HG03575 (cell line): ENCODE results near the gene PVR.

Source experiments
- ATAC-seq: cut with Tn5 transposase; IDR thresholded peaks from one replicate; pipeline ENCODE4 v1.9.1; 2021; ENCODE audit not compliant: unreplicated experiment, insufficient number of reproducible peaks, low FRiP score; ENCODE audit errors: extremely low read depth

The PVR gene

DNA sequence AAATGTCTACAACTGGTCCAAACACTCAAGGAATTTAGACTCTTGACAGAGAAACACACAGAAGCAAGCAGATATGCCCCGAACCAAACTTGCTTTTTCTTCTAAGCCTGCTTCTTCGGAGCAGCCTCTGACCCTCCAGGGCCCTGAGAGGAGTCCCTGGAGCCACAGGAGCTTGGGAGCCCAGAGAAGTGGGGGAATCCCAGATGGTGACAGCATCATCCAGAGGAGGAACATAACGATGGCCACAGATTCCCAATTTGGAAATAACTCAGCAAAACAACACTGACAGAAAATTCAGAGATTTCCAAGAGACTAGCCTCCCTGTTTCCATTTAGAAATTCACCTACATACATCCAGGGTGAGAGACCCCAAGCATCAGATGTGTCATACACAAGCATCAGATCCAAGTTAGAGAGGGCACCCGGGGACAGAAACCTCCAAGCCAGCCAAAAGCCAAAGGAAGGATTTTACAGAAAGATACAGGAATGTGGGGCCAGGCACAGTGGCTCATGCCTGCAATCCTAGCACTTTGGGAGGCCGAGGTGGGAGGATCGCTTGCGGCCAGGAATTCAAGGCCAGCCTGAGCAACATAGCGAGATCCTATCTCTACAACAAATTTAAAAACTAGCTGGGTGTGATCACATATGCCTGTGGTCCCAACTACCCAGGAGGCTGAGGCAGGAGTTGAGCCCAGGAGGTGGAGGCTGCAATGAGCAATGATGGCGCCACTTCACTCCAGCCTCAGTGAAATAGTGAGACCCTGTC lies 2.0 kb upstream of the PVR start:
- ATAC-seq: no peak

- no peak for ATAC-seq
Measured at GRCh38 chr19:44642377-44642776, 1.3 kb upstream of the PVR start.

DNA sequence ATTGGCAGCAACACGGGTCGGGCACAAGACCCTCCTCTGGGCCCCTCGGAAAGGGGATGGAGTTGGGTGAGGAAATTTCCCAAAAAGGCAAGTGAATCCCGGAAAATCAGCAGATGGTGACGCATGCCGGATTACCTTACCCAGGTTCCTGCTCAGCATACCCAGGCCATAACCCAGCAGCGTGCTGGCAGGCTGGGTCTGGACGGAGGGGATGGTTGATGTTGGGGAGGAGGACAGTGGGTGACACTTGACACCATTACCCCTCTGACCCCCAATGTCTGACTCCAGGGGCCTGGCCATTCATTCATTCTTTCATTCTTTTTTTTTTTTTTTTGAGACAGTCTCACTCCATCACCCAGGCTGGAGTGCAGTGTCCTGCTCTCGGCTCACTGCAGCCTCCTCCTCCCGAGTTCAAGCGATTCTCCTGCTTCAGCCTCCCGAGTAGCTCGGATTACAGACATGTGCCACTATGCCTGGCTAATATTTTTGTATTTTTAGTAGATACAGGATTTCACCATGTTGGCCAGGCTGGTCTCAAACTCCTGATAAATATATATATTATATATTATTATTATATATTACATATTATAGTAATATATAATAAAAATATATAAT lies 799 bp downstream of the PVR start:
- ATAC-seq: no peak

DNA sequence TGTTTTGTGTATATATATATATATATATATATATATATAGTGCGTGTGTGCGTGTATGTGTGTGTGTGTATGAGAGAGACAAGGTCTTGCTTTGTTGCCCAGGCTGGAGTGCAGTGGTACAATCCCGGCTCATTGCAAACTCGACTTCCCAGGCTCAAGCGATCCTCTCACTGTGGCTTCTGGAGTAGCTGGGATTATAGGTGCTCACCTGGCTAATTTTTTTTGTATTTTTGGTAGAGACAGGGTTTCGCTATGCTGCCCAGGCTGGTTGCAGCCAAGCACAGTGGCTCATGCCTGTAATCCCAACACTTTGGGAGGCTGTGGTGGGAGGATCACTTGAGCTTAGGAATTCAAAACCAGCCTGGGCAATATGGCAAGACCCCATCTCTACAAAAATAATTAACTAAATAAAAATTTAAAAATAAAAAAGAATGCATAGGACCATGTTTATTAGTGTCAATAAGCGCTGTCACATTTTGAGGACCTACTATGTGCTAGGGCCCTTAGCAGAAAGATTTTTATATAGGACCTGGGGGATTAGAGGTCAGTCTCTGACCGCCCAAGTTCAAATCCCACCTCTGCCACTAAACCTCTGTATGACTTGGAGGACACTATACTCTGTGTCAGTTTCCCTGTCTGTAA lies 1.8 kb downstream of the PVR start:
- ATAC-seq: no peak

DNA sequence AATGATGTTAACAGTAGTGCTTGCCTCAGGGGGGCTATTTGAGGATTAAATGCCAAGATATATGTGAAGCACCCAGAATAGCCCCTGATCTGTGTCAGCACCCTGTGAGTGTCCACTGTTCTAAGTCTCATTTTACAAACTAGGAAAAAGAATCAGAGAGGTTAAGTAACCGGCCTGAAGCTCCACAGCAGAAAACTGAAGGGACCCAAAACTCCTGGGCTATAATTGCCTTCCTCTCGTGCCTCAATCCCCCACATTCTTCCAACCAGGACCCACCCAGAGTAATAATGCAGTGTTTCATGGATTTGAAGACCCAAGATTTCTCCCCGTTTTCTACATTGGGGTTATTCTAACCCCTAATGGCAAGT lies 2.3 kb downstream of the PVR start:
- no peak for ATAC-seq

DNA sequence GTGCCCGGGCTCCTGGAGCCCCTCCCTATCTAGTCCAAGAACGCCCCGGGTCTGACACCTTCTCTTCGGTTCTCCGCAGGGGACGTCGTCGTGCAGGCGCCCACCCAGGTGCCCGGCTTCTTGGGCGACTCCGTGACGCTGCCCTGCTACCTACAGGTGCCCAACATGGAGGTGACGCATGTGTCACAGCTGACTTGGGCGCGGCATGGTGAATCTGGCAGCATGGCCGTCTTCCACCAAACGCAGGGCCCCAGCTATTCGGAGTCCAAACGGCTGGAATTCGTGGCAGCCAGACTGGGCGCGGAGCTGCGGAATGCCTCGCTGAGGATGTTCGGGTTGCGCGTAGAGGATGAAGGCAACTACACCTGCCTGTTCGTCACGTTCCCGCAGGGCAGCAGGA lies 3.4 kb downstream of the PVR start:
- ATAC-seq: no peak

DNA sequence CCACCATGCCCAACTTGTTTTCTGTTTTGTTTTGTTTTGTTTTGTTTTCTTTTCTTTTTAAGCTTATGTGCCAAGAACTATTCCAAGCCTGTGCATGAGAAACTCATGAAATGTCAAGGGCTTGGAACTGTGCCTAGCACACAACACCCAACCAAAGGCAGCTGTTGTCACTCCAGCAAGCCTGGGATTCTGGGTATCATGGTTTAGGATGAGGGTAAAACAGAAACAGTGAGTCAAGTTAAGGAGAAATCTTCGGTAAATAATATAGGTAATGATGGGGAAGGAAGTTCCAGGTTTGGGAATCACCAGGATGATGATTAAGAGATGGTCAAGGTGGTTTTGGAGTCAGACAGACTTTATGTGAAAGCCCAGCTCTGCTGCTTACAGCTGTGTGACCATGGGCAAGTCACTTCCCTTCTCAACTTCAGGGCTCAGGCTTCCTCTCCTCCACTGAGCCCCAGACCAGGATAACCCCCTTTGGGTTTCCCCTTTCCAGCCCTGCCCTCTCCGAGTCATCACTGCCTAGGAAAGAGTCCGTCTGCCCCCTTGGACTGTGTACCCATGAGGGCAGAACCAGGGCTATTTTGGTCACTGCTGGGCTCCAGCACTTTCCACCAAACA lies 5.0 kb downstream of the PVR start:
- ATAC-seq: no peak

DNA sequence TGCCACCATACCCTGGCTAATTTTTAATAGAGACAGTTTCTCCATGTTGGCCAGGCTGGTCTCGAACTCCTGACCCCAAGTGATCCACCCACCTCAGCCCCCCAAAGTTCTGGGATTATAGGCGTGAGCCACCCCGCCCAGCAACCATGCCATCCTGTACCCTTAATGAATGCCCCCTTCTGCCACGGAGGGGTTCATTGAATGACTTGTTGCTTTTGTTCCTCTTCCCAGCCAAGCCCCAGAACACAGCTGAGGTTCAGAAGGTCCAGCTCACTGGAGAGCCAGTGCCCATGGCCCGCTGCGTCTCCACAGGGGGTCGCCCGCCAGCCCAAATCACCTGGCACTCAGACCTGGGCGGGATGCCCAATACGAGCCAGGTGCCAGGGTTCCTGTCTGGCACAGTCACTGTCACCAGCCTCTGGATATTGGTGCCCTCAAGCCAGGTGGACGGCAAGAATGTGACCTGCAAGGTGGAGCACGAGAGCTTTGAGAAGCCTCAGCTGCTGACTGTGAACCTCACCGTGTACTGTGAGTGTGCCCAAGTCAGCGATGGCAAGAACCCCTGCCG lies 6.0 kb downstream of the PVR start:
- ATAC-seq: no peak

- no peak for ATAC-seq
Measured at GRCh38 chr19:44653343-44653742, 9.6 kb downstream of the PVR start.

- ATAC-seq: no peak
Measured at GRCh38 chr19:44653977-44654774, 10.5 kb downstream of the PVR start.

DNA sequence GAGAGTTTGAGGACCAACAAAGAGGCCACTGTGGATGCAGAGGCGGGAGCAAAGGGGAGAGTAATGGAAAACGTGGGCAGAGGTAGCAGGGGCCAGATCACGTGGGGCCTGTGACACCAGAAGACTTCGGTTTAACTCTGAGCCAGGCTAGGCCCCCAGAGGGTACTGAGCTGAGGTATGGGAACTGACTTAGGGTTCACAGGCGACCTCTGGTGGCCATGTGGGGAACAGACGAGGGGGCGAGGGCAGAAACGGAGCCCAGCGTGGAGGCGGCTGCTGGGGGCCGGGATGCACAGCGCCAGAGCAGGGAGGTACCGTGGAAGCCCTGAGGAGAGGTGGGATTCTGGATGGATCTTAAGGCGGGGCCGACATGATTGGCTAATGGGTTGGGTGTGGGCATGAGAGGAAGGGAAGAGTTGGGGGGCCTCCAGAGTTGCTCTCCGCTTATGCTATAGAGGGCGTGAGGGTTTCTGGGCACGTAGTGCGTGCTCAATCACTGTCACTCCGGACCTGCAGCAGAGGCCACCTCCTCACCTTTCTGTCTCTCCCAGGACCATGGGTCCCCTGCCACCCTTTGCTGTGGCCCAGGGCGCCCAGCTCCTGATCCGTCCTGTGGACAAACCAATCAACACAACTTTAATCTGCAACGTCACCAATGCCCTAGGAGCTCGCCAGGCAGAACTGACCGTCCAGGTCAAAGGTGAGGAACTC lies 13.7 kb downstream of the PVR start:
- no peak for ATAC-seq

DNA sequence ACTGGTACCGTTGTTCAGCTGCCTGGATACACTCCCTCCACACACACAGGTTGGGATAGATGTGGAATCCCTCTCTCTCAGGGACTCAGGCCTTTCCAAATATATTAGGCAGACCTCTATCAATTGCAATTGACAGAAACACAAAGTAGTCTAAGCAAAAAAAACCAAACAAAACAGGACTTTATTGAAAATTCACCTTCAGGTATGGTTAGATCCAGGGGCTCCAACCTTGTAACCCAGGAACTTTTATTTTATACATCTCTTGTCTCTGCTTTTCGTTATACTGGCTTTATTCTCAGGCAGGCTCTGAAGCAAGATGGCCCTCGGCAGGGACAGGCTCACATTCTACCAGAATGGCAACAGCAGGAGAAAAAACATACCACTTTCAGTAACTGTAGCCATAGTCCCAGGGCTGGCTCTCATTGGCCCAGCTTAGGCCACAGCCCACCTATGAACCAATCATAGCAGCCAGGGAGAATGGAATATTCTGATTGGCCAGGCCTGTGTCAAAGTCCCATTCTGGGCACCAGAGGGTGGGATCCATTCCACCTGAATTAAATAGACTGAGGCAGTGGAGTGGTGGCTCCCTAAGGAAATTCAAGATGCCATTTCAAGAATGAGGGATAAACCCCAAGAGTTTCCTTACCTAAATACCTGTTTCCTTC lies 14.5 kb downstream of the PVR start:
- no peak for ATAC-seq

DNA sequence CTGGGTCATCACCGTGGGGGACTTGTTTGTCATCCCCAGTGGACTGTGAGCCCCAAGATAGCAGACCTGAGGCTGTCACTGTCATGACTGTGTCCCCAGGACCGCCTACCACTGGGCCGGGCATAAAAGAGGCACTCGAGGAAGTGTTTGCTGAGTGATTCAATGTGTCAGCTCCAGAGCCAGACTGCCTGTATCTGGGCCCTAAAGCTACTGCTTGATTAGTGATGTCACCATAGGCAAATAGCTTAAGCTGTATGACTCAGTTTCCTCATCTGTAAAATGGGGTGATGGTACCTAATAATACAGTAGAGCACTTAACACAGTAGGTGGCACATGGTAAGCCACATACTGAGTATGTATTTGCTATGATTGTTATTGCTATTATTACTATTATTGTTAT lies 16.4 kb downstream of the PVR start:
- no peak for ATAC-seq

GRCh38 chr19:44661205-44661604 lies 17.5 kb downstream of the PVR start:
- ATAC-seq: no peak

DNA sequence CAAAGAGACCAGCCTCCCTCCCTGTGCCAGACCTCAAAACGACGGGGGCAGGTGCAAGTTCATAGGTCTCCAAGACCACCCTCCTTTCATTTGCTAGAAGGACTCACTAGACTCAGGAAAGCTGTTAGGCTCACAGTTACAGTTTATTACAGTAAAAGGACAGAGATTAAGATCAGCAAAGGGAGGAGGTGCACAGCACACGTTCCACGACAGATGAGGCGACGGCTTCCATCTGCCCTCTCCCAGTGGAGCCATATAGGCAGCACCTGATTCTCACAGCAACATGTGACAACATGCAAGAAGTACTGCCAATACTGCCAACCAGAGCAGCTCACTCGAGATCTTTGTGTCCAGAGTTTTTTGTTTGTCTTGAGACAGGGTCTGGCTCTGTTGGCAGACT lies 18.2 kb downstream of the PVR start:
- no peak for ATAC-seq

GRCh38 chr19:44662691-44663385 lies 19.1 kb downstream of the PVR start:
- ATAC-seq: no peak

- ATAC-seq: no peak
Measured at GRCh38 chr19:44663996-44664395, 20.3 kb downstream of the PVR start.
